H1 (cell line): ENCODE measurements around the gene TSPOAP1.

Source experiments
- BRCA1 ChIP-seq: IDR thresholded peaks from 2 replicates; pipeline ENCODE4 v1.6.1; 2012; ENCODE audit warnings: low read depth, low read length, improper control_type of control experiment
- CBX5 ChIP-seq: fragments of 300-800, 300-1000 bp; sonication (generic); IDR thresholded peaks from 2 replicates; pipeline ENCODE4 v1.7.1; 2016; ENCODE audit warnings: antibody characterized with exemption, low read length, low read depth
- CTCF ChIP-seq, 3 experiments: IDR thresholded peaks; 1 replicate in 2 of 3; 2 replicates in 1 of 3; pipeline versions ENCODE4 v1.5.1 to v1.6.1; 2011; ENCODE audit warnings: low read length in 3 of 3, mild to moderate bottlenecking in 3 of 3, inconsistent platforms in 2 of 3, low read depth in 1 of 3, moderate library complexity in 1 of 3; ENCODE audit not compliant: insufficient read depth in 1 of 3; ENCODE audit errors: control extremely low read depth in 1 of 3
- POLR2A ChIP-seq, 2 experiments: IDR thresholded peaks; 1 replicate in 1 of 2; 2 replicates in 1 of 2; pipeline ENCODE4 v1.6.1; 2011; ENCODE audit warnings: low read depth in 2 of 2, low read length in 2 of 2, mild to moderate bottlenecking in 2 of 2; ENCODE audit errors: control extremely low read depth in 1 of 2
- POLR2AphosphoS5 ChIP-seq: IDR thresholded peaks from 2 replicates; pipeline ENCODE4 v1.6.1; 2011; ENCODE audit warnings: low read depth, low read length
- RXRA ChIP-seq: IDR thresholded peaks from 2 replicates; pipeline ENCODE4 v1.6.1; 2011; ENCODE audit warnings: low read depth, mild to moderate bottlenecking, low read length, moderate library complexity; ENCODE audit not compliant: insufficient read depth
- SIN3A ChIP-seq, 2 experiments: IDR thresholded peaks in 1 of 2; conservative IDR thresholded peaks in 1 of 2; 2 replicates each; pipeline ENCODE4 v1.6.1; 2011 to 2012; ENCODE audit warnings: low read length in 2 of 2, improper control_type of control experiment in 1 of 2, low read depth in 1 of 2, mild to moderate bottlenecking in 1 of 2
- TCF12 ChIP-seq: IDR thresholded peaks from 2 replicates; pipeline ENCODE4 v1.6.1; 2011; ENCODE audit warnings: low read depth, mild to moderate bottlenecking, low read length

- TF ChIP-seq SIN3A (conservative IDR thresholded peaks at IDR 0.05 in 1 of 2, IDR thresholded peaks at IDR 0.05 in 1 of 2; ENCODE audit: low read depth in 1 of 2, low read length in 2 of 2), result no peak
- no peak for TF ChIP-seq TCF12
- TF ChIP-seq CTCF (IDR thresholded peaks at IDR 0.05; ENCODE audit: control extremely low read depth in 1 of 3, insufficient read depth in 1 of 3, low read depth in 1 of 3, low read length in 3 of 3), result no peak
- no peak for TF ChIP-seq BRCA1
- no peak for TF ChIP-seq CBX5
- no peak for TF ChIP-seq RXRA
- no peak for TF ChIP-seq POLR2A (IDR thresholded peaks at IDR 0.05; ENCODE audit: control extremely low read depth in 1 of 2, low read depth in 2 of 2, low read length in 2 of 2)
- TF ChIP-seq POLR2AphosphoS5, result no peak
These were observed 49.4 kb downstream of the TSPOAP1 start for GRCh38 chr17:58279016-58279711.
